ENCODE results near the gene RAPGEF3.

Gene RAPGEF3

DNA sequence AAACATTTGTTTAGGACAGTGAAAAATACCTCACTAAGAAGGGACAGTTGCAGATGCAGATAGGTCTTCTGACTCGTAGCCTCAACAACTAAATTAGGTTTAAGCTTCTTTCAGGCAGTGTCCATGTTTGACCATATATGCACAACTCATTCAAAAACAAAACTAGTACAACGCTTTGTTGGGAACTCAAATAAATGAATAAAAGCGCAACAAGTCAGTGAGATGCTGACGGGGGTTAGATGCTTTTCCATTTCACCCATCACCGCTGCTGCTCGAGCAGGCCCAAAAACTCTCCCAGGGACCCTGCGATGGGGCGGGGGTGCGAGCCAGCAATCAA lies 53.5 kb downstream of the RAPGEF3 start (continued):
- TF ChIP-seq, protein P1, sequence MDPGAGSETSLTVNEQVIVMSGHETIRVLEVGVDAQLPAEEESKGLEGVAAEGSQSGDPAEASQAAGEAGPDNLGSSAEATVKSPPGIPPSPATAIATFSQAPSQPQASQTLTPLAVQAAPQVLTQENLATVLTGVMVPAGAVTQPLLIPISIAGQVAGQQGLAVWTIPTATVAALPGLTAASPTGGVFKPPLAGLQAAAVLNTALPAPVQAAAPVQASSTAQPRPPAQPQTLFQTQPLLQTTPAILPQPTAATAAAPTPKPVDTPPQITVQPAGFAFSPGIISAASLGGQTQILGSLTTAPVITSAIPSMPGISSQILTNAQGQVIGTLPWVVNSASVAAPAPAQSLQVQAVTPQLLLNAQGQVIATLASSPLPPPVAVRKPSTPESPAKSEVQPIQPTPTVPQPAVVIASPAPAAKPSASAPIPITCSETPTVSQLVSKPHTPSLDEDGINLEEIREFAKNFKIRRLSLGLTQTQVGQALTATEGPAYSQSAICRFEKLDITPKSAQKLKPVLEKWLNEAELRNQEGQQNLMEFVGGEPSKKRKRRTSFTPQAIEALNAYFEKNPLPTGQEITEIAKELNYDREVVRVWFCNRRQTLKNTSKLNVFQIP (CRISPR knock-in tag; IDR thresholded peaks at IDR 0.05; ENCODE audit: borderline replicate concordance, low read depth), result no peak
- TF ChIP-seq, protein P2, sequence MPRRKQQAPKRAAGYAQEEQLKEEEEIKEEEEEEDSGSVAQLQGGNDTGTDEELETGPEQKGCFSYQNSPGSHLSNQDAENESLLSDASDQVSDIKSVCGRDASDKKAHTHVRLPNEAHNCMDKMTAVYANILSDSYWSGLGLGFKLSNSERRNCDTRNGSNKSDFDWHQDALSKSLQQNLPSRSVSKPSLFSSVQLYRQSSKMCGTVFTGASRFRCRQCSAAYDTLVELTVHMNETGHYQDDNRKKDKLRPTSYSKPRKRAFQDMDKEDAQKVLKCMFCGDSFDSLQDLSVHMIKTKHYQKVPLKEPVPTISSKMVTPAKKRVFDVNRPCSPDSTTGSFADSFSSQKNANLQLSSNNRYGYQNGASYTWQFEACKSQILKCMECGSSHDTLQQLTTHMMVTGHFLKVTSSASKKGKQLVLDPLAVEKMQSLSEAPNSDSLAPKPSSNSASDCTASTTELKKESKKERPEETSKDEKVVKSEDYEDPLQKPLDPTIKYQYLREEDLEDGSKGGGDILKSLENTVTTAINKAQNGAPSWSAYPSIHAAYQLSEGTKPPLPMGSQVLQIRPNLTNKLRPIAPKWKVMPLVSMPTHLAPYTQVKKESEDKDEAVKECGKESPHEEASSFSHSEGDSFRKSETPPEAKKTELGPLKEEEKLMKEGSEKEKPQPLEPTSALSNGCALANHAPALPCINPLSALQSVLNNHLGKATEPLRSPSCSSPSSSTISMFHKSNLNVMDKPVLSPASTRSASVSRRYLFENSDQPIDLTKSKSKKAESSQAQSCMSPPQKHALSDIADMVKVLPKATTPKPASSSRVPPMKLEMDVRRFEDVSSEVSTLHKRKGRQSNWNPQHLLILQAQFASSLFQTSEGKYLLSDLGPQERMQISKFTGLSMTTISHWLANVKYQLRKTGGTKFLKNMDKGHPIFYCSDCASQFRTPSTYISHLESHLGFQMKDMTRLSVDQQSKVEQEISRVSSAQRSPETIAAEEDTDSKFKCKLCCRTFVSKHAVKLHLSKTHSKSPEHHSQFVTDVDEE (CRISPR knock-in tag; IDR thresholded peaks at IDR 0.05), result no peak

DNA sequence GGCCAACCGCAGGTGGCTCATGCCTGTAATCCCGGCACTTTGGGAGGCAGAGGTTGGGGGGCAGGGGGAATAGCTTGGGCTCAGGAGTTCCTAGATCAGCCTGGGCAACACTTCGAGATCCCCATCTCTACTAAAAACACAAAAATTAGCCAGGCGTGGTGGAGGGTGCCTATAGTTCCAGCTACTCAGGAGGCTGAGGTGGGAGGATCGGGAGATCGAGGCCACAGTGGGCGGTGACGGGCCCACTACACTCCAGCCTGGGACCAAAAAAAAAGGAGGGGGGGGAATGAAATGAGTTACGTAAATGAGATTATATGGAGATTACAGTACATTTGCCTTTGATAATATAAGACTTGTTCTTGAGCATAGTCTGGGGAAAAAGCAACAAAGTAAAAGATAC lies 54.0 kb downstream of the RAPGEF3 start:
- ATAC-seq, result no peak
- TF ChIP-seq PPARA (CRISPR knock-in tag; IDR thresholded peaks at IDR 0.05; ENCODE audit: borderline replicate concordance) (no peak), ZNF8 (CRISPR knock-in tag; IDR thresholded peaks at IDR 0.05) (no peak), ARNTL (CRISPR knock-in tag; IDR thresholded peaks at IDR 0.05; ENCODE audit: borderline replicate concordance, low read depth) (no peak), ZFP3 (CRISPR knock-in tag; IDR thresholded peaks at IDR 0.05) (no peak), OSR1 (CRISPR knock-in tag; IDR thresholded peaks at IDR 0.05) (no peak), ZNF565 (CRISPR knock-in tag; conservative IDR thresholded peaks at IDR 0.05; ENCODE audit: low read depth) (no peak), ESRRG (CRISPR knock-in tag; IDR thresholded peaks at IDR 0.05) (no peak), TOX (CRISPR knock-in tag; IDR thresholded peaks at IDR 0.05; ENCODE audit: borderline replicate concordance) (no peak)
- TF ChIP-seq, protein P3, sequence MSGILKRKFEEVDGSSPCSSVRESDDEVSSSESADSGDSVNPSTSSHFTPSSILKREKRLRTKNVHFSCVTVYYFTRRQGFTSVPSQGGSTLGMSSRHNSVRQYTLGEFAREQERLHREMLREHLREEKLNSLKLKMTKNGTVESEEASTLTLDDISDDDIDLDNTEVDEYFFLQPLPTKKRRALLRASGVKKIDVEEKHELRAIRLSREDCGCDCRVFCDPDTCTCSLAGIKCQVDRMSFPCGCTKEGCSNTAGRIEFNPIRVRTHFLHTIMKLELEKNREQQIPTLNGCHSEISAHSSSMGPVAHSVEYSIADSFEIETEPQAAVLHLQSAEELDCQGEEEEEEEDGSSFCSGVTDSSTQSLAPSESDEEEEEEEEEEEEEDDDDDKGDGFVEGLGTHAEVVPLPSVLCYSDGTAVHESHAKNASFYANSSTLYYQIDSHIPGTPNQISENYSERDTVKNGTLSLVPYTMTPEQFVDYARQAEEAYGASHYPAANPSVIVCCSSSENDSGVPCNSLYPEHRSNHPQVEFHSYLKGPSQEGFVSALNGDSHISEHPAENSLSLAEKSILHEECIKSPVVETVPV (CRISPR knock-in tag; IDR thresholded peaks at IDR 0.05), result no peak
- TF ChIP-seq, protein P4, sequence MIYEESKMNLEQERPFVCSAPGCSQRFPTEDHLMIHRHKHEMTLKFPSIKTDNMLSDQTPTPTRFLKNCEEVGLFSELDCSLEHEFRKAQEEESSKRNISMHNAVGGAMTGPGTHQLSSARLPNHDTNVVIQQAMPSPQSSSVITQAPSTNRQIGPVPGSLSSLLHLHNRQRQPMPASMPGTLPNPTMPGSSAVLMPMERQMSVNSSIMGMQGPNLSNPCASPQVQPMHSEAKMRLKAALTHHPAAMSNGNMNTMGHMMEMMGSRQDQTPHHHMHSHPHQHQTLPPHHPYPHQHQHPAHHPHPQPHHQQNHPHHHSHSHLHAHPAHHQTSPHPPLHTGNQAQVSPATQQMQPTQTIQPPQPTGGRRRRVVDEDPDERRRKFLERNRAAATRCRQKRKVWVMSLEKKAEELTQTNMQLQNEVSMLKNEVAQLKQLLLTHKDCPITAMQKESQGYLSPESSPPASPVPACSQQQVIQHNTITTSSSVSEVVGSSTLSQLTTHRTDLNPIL (CRISPR knock-in tag; IDR thresholded peaks at IDR 0.05; ENCODE audit: low read depth), result no peak
- TF ChIP-seq, protein P2 (CRISPR knock-in tag; IDR thresholded peaks at IDR 0.05), result no peak

DNA sequence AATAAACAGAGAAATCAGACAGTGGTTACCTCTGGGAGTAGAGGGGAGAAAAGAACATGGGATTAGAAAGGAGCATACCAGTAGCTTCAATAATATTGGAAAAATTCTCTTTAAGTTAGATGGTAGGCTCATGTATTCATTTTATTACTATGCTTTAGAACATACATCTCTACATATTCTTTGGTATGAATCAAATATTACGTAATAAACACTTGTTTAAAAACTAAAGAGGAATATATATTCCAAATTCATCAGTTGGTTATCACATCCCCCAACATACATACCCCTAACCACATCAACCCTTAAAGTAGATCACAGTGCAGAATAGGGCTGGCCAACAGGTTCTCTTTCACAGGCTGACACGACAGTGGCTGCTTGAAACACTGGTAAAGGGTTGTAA lies 58.4 kb downstream of the RAPGEF3 start:
- ATAC-seq, result no peak
- TF ChIP-seq ZNF70 (CRISPR knock-in tag; IDR thresholded peaks at IDR 0.05) (no peak), OSR1 (CRISPR knock-in tag; IDR thresholded peaks at IDR 0.05) (no peak), SNAI2 (CRISPR knock-in tag; IDR thresholded peaks at IDR 0.05) (no peak), RARB (CRISPR knock-in tag; IDR thresholded peaks at IDR 0.05) (no peak), CSDC2 (CRISPR knock-in tag; IDR thresholded peaks at IDR 0.05) (no peak), BACH2 (CRISPR knock-in tag; IDR thresholded peaks at IDR 0.05; ENCODE audit: borderline replicate concordance) (no peak), ZC3H10 (CRISPR knock-in tag; IDR thresholded peaks at IDR 0.05) (no peak), GLIS3 (CRISPR knock-in tag; IDR thresholded peaks at IDR 0.05) (no peak), ESRRG (CRISPR knock-in tag; IDR thresholded peaks at IDR 0.05) (no peak), ZNF8 (CRISPR knock-in tag; IDR thresholded peaks at IDR 0.05) (no peak), ZFP3 (CRISPR knock-in tag; IDR thresholded peaks at IDR 0.05) (no peak), ZNF565 (CRISPR knock-in tag; conservative IDR thresholded peaks at IDR 0.05; ENCODE audit: low read depth) (no peak)
- TF ChIP-seq, protein P2 (CRISPR knock-in tag; IDR thresholded peaks at IDR 0.05), result no peak
- TF ChIP-seq, protein P4 (CRISPR knock-in tag; IDR thresholded peaks at IDR 0.05; ENCODE audit: low read depth), result no peak
- TF ChIP-seq, protein P3 (CRISPR knock-in tag; IDR thresholded peaks at IDR 0.05), result no peak
- TF ChIP-seq, protein P1 (CRISPR knock-in tag; IDR thresholded peaks at IDR 0.05; ENCODE audit: borderline replicate concordance, low read depth), result no peak
